SJSA1 (cell line): Measurements from ENCODE around the gene WNT7A. TPM values are rescaled to one million over a fixed set of nuclear protein-coding genes. Genes with fewer than 3 reads are reported as not detected.

Experiments
- DNase-seq, 2 experiments: peaks; one replicate each; pipeline ENCODE4 v3.0.0-alpha.2; 2015 to 2020; ENCODE audit warnings: low spot score in 2 of 2, low read depth in 1 of 2
- H3K27ac ChIP-seq: fragments of 250-450 bp; sonication (Bioruptor Pico); 2 replicates; pipeline ENCODE4 v1.5.1; 2020; ENCODE audit warnings: mild to moderate bottlenecking, moderate library complexity
- H3K27me3 ChIP-seq: fragments of 250-450 bp; sonication (Bioruptor Pico); replicated peaks from 2 replicates; pipeline ENCODE4 v1.5.1; 2020; ENCODE audit warnings: mild to moderate bottlenecking, moderate library complexity
- H3K36me3 ChIP-seq: fragments of 250-450 bp; sonication (Bioruptor Pico); 2 replicates; pipeline ENCODE4 v1.5.1; 2020; ENCODE audit warnings: mild to moderate bottlenecking
- H3K4me1 ChIP-seq: fragments of 250-450 bp; sonication (Bioruptor Pico); replicated peaks from 2 replicates; pipeline ENCODE4 v1.6.1; 2021; ENCODE audit warnings: mild to moderate bottlenecking
- H3K4me3 ChIP-seq: fragments of 250-450 bp; sonication (Bioruptor Pico); 2 replicates; pipeline ENCODE4 v1.5.1; 2020; ENCODE audit warnings: mild to moderate bottlenecking
- H3K9me3 ChIP-seq: fragments of 250-450 bp; sonication (Bioruptor Pico); replicated peaks from 2 replicates; pipeline ENCODE4 v1.5.1; 2020; ENCODE audit warnings: mild to moderate bottlenecking
- total RNA-seq: library from RNA; depleted of rRNA; stranded (reverse); fragments of >200 nt; shearing (Covaris generic); gene quantifications from 2 replicates; pipeline ENCODE4 v1.2.3, GENCODE V29; 2014; rRNA removed

Gene WNT7A
- total RNA-seq, 1 experiment from 2014 or later = not detected

GRCh38 chr3:13776253-13777050 is 103.4 kb downstream of the WNT7A start:
- Histone ChIP-seq H3K27me3 (0 out of 2 replicates have a peak, but pooled peaks cover under 1% of the 10 kb centered on the region), H3K4me3 (no peak overlapping the region), H3K36me3 (no peaks in the 10 kb centered on the region), H3K4me1 (no peaks in the 10 kb centered on the region), H3K27ac (no peak overlapping the region), H3K9me3 (no peaks in the 10 kb centered on the region)
- DNase-seq = no peak

- 0 out of 2 replicates have a peak, but pooled peaks cover 5% of the 10 kb centered on the region for H3K27me3 ChIP-seq
- H3K27ac ChIP-seq = no peak overlapping the region
- H3K36me3 ChIP-seq = no peaks in the 10 kb centered on the region
- no peaks in the 10 kb centered on the region for H3K4me1 ChIP-seq
- no peak overlapping the region for H3K4me3 ChIP-seq
- DNase-seq = no peak
- H3K9me3 ChIP-seq = no peaks in the 10 kb centered on the region
These were observed 106.8 kb downstream of the WNT7A start for GRCh38 chr3:13772885-13773745.

- no peak for DNase-seq
- H3K36me3 ChIP-seq = no peaks in the 10 kb centered on the region
- H3K4me1 ChIP-seq = no peaks in the 10 kb centered on the region
- H3K27ac ChIP-seq = no peak overlapping the region
- H3K4me3 ChIP-seq = no peak overlapping the region
- H3K9me3 ChIP-seq = no peaks in the 10 kb centered on the region
- 0 out of 2 replicates have a peak, but pooled peaks cover 5% of the 10 kb centered on the region for H3K27me3 ChIP-seq
These were observed 107.5 kb downstream of the WNT7A start for GRCh38 chr3:13772321-13772745.

GRCh38 chr3:13771496-13771895 is 108.4 kb downstream of the WNT7A start:
- no peaks in the 10 kb centered on the region for H3K36me3 ChIP-seq
- DNase-seq = no peak
- H3K4me1 ChIP-seq = no peaks in the 10 kb centered on the region
- no peak overlapping the region for H3K4me3 ChIP-seq
- H3K27me3 ChIP-seq = 0 out of 2 replicates have a peak, but pooled peaks cover 5% of the 10 kb centered on the region
- no peaks in the 10 kb centered on the region for H3K9me3 ChIP-seq
- H3K27ac ChIP-seq = no peak overlapping the region

- no peak overlapping the region for H3K27ac ChIP-seq
These were observed 109.4 kb downstream of the WNT7A start for GRCh38 chr3:13770170-13771169.

GRCh38 chr3:13769422-13769821 is 110.4 kb downstream of the WNT7A start:
- DNase-seq = no peak
- no peak overlapping the region for H3K27ac ChIP-seq
- no peak overlapping the region for H3K4me3 ChIP-seq
- H3K27me3 ChIP-seq = peaks cover 5% of the 10 kb centered on the region; the same call in 1 of the 2 replicates
- no peaks in the 10 kb centered on the region for H3K4me1 ChIP-seq
- no peaks in the 10 kb centered on the region for H3K36me3 ChIP-seq
- no peaks in the 10 kb centered on the region for H3K9me3 ChIP-seq

More at GRCh38 chr3:13770170-13771169, 109.4 kb downstream of the WNT7A start:
- DNase-seq = no peak
- H3K27me3 ChIP-seq = peaks cover 5% of the 10 kb centered on the region; the same call in 1 of the 2 replicates
- H3K4me1 ChIP-seq = no peaks in the 10 kb centered on the region
- H3K9me3 ChIP-seq = no peaks in the 10 kb centered on the region
- H3K4me3 ChIP-seq = no peak overlapping the region
- no peaks in the 10 kb centered on the region for H3K36me3 ChIP-seq

GRCh38 chr3:13768453-13768852 is 111.4 kb downstream of the WNT7A start:
- no peak for DNase-seq
- Histone ChIP-seq H3K4me3 (no peak overlapping the region), H3K36me3 (no peaks in the 10 kb centered on the region), H3K4me1 (no peaks in the 10 kb centered on the region), H3K27me3 (peaks cover 5% of the 10 kb centered on the region; the same call in 1 of the 2 replicates), H3K27ac (no peak overlapping the region), H3K9me3 (no peaks in the 10 kb centered on the region)

GRCh38 chr3:13767896-13768295 is 112.0 kb downstream of the WNT7A start:
- no peaks in the 10 kb centered on the region for H3K36me3 ChIP-seq
- no peaks in the 10 kb centered on the region for H3K4me1 ChIP-seq

GRCh38 chr3:13767030-13767429 is 112.8 kb downstream of the WNT7A start:
- H3K27me3 ChIP-seq = peaks cover 5% of the 10 kb centered on the region; the same call in 1 of the 2 replicates
- no peak overlapping the region for H3K27ac ChIP-seq
- H3K36me3 ChIP-seq = no peaks in the 10 kb centered on the region
- no peak overlapping the region for H3K4me3 ChIP-seq
- H3K9me3 ChIP-seq = no peaks in the 10 kb centered on the region
- no peaks in the 10 kb centered on the region for H3K4me1 ChIP-seq
- no peak for DNase-seq

More at GRCh38 chr3:13767896-13768295, 112.0 kb downstream of the WNT7A start:
- Histone ChIP-seq H3K9me3 (no peaks in the 10 kb centered on the region), H3K4me3 (no peak overlapping the region), H3K27me3 (peaks cover 5% of the 10 kb centered on the region; the same call in 1 of the 2 replicates), H3K27ac (no peak overlapping the region)
- DNase-seq = no peak

Other genes with a start within 250 kb of the WNT7A start
- 12.8 and 17.3 TPM in 2 replicates for gene CHCHD4, start 244.8 kb upstream of the WNT7A start, total RNA-seq
- 82.1 and 82.7 TPM in 2 replicates for gene TMEM43, start 245.0 kb upstream of the WNT7A start, total RNA-seq